NCI-H446 (cell line): ENCODE measurements around the gene RIBC1.
"Not testable (repeated sequence)": the region's sequence is repeated elsewhere in the genome, so short reads cannot be mapped to it uniquely, and the experiment has no call there.

ENCODE experiments used
- DNase-seq, 2 experiments: peaks; one replicate each; lab custom pipeline; 2025; lab: John Stamatoyannopoulos, UW

The RIBC1 gene

GRCh38 chrX:53435997-53436396, 13.3 kb downstream of the RIBC1 start:
- DNase-seq, result peak; percentile 13 to 77

GRCh38 chrX:53437206-53437605, 14.5 kb downstream of the RIBC1 start:
- DNase-seq, result no peak

- DNase-seq, result no peak
Measured at GRCh38 chrX:53438174-53438831, 15.6 kb downstream of the RIBC1 start.

- DNase-seq, result no peak
Measured at GRCh38 chrX:53438832-53439230, 16.2 kb downstream of the RIBC1 start.

GRCh38 chrX:53440101-53440500, 17.4 kb downstream of the RIBC1 start:
- DNase-seq, result peak in 1 of 2 experiments; percentile 30

GRCh38 chrX:53440621-53441517, 18.2 kb downstream of the RIBC1 start:
- peak; percentile 19 to 64 for DNase-seq

GRCh38 chrX:53441531-53442321, 19.1 kb downstream of the RIBC1 start:
- peak; percentile 36 to 83 for DNase-seq

GRCh38 chrX:53442322-53442631, 19.6 kb downstream of the RIBC1 start:
- peak in 1 of 2 experiments; percentile 1 for DNase-seq

GRCh38 chrX:53445977-53446376, 23.3 kb downstream of the RIBC1 start:
- peak; percentile 7 to 58 for DNase-seq

GRCh38 chrX:53447441-53447840, 24.8 kb downstream of the RIBC1 start:
- no peak for DNase-seq

GRCh38 chrX:53449632-53450031, 27.0 kb downstream of the RIBC1 start:
- no peak for DNase-seq

GRCh38 chrX:53452812-53453211, 30.1 kb downstream of the RIBC1 start:
- no peak for DNase-seq

GRCh38 chrX:53456254-53456653, 33.6 kb downstream of the RIBC1 start:
- DNase-seq, result no peak

GRCh38 chrX:53458082-53458481, 35.4 kb downstream of the RIBC1 start:
- no peak for DNase-seq

GRCh38 chrX:53468659-53469058, 46.0 kb downstream of the RIBC1 start:
- DNase-seq, result not testable (repeated sequence)

GRCh38 chrX:53471346-53471745, 48.7 kb downstream of the RIBC1 start:
- no peak for DNase-seq

- DNase-seq, result no peak
Measured at GRCh38 chrX:53474707-53475106, 52.0 kb downstream of the RIBC1 start.

- DNase-seq, result no peak
Measured at GRCh38 chrX:53476371-53476770, 53.7 kb downstream of the RIBC1 start.

- DNase-seq, result peak in 1 of 2 experiments; percentile 2
Measured at GRCh38 chrX:53479301-53479700, 56.6 kb downstream of the RIBC1 start.
